T-cell (primary cell): Measurements from ENCODE around the gene LPAR5. TPM values are rescaled to one million over a fixed set of nuclear protein-coding genes. Genes with fewer than 3 reads are reported as not detected.

Experiments
- ATAC-seq, 4 experiments: fragments of 200-7000 bp in 3 of 4; fragments of 150-1000 bp in 1 of 4; cut with Tn5 transposase; replicated peaks in 1 of 4; 1 replicate in 3 of 4; 2 replicates in 1 of 4; pipeline ENCODE4 v1.10.0; 2021; ENCODE audit warnings: moderate library complexity in 3 of 4, mild to moderate bottlenecking in 2 of 4, moderate number of reproducible peaks in 1 of 4
- CTCF ChIA-PET, 2 donors: fragments of 300-600 bp; sonication (Branson Sonifier 250); formaldehyde crosslinking; loops; one replicate each; lab custom pipeline; 2022; ENCODE audit warnings: antibody characterized with exemption in 2 of 2; lab: Charles Lee
- POLR2A ChIA-PET, 2 donors: fragments of 300-600 bp; sonication (Branson Sonifier 250); formaldehyde crosslinking; loops; one replicate each; lab custom pipeline; 2022; ENCODE audit warnings: antibody characterized with exemption in 2 of 2; lab: Charles Lee
- DNase-seq, 35 experiments: peaks; one replicate each; pipeline versions ENCODE4 v3.0.0 to v3.0.0-alpha.2; 2013 to 2023
- H3K27ac ChIP-seq: one replicate; pipeline ENCODE4 v1.5.1; 2013; ENCODE audit warnings: low read length
- H3K27me3 ChIP-seq, 2 experiments: replicated peaks in 1 of 2; 1 replicate in 1 of 2; 2 replicates in 1 of 2; pipeline versions ENCODE4 v1.6.1 to v1.7.0; 2013; ENCODE audit warnings: low read length in 1 of 2, mixed read lengths in 1 of 2; ENCODE audit not compliant: control insufficient read depth in 2 of 2, insufficient read depth in 2 of 2; ENCODE audit errors: extremely low read depth in 1 of 2
- H3K36me3 ChIP-seq, 2 donors: 1 replicate in 1 of 2; 2 replicates in 1 of 2; pipeline versions ENCODE4 v1.6.1 to v1.7.0; 2013; ENCODE audit warnings: low read length in 1 of 2; ENCODE audit not compliant: control insufficient read depth in 2 of 2, insufficient read depth in 1 of 2; ENCODE audit errors: extremely low read depth in 1 of 2
- H3K4me1 ChIP-seq, 2 experiments: 1 replicate in 1 of 2; 2 replicates in 1 of 2; pipeline versions ENCODE4 v1.6.1 to v1.7.0; 2013; ENCODE audit warnings: low read length in 2 of 2, mixed read lengths in 1 of 2; ENCODE audit not compliant: insufficient read depth in 2 of 2, control insufficient read depth in 1 of 2; ENCODE audit errors: extremely low read depth in 1 of 2
- H3K4me3 ChIP-seq, 2 donors: 1 replicate in 1 of 2; 2 replicates in 1 of 2; pipeline versions ENCODE4 v1.5.1 to v1.7.0; 2013; ENCODE audit warnings: mild to moderate bottlenecking in 2 of 2, low read length in 1 of 2, moderate library complexity in 1 of 2; ENCODE audit not compliant: control insufficient read depth in 1 of 2; ENCODE audit errors: extremely low read depth in 1 of 2
- H3K9me3 ChIP-seq: 2 replicates; pipeline ENCODE4 v1.7.0; 2013
- H3K27ac Mint-ChIP-seq, 2 donors: one replicate each; pipeline ENCODE4 v1.8.0; 2020 to 2021; ENCODE audit warnings: mild to moderate bottlenecking in 2 of 2, mixed read lengths in 2 of 2
- H3K27me3 Mint-ChIP-seq, 2 donors: one replicate each; pipeline ENCODE4 v1.8.0; 2021 to 2022; ENCODE audit warnings: mixed read lengths in 2 of 2
- H3K36me3 Mint-ChIP-seq: one replicate; pipeline ENCODE4 v1.8.0; 2021; ENCODE audit warnings: mixed read lengths
- H3K4me1 Mint-ChIP-seq, 3 donors: one replicate each; pipeline ENCODE4 v1.8.0; 2020 to 2022; ENCODE audit warnings: mixed read lengths in 3 of 3, mild to moderate bottlenecking in 1 of 3
- H3K4me3 Mint-ChIP-seq, 3 donors: one replicate each; pipeline ENCODE4 v1.8.0; 2020 to 2022; ENCODE audit warnings: mild to moderate bottlenecking in 3 of 3, mixed read lengths in 3 of 3, moderate library complexity in 3 of 3
- H3K9me3 Mint-ChIP-seq, 3 donors: one replicate each; pipeline ENCODE4 v1.8.0; 2020 to 2022; ENCODE audit warnings: mixed read lengths in 3 of 3
- WGBS: methylation state at CpG from one replicate; pipeline ENCODE4 v1.1.5; 2013; ENCODE audit warnings: missing lambda C conversion rate; ENCODE audit not compliant: insufficient coverage; 5-methylcytosine and 5-hydroxymethylcytosine counted together
- total RNA-seq, 35 experiments: library from RNA in 6 of 35; stranded (reverse) in 6 of 35; fragments of 120-200 nt in 1 of 35; gene quantifications; one replicate each; pipeline versions ENCODE4 v1.2.1 to v1.2.4 and lab custom pipeline; 2013 to 2026

The LPAR5 gene
- total RNA-seq, 5 donors from 2014 or later (not counting 1 experiment from before 2014, with no cell fraction given), result 5.8 to 16.0 (median 14.9) TPM

GRCh38 chr12:6569312-6569711, 66.4 kb downstream of the LPAR5 start:
- no peaks in the 10 kb centered on the region for H3K27me3 Mint-ChIP-seq
- H3K4me3 Mint-ChIP-seq, result peak overlapping the region; percentile 97 to 100 (median 100)
- peak overlapping the region; percentile 63 to 81 for H3K27ac Mint-ChIP-seq
- Histone ChIP-seq H3K4me1 (peaks cover 7 to 29% of the 10 kb centered on the region in 2 experiments), H3K36me3 (peaks cover 10 to 61% of the 10 kb centered on the region in 2 donors), H3K4me3 (no peak overlapping the region), H3K27ac (no peak overlapping the region), H3K27me3 (no peaks in the 10 kb centered on the region), H3K9me3 (no peaks in the 10 kb centered on the region)
- H3K36me3 Mint-ChIP-seq, result peaks cover 41% of the 10 kb centered on the region
- ATAC-seq, result no peak
- ChIA-PET CTCF (interaction anchor here in 1 of 2 donors (0.7 kb wide), 1 partner anchor 122 kb away, joined by 3 read pairs; no protein-coding TSS in a partner anchor), POLR2A (no interaction called here)
- DNase-seq, result no peak
- H3K9me3 Mint-ChIP-seq, result no peaks in the 10 kb centered on the region
- H3K4me1 Mint-ChIP-seq, result peaks cover 45 to 51% (median 47%) of the 10 kb centered on the region in 3 donors
- WGBS, result 70% methylated on average over 2 of the region's 12 CpGs

Other genes with a start within 250 kb of the LPAR5 start
- 100 to 1,000 TPM in 4 of 5 donors, 10 to 100 TPM in 1; 94.0 to 140 (median 138) TPM for gene CD27, start 191.0 kb downstream of the LPAR5 start, total RNA-seq
- 10 to 100 TPM; 22.6 to 77.0 (median 60.3) TPM for gene TAPBPL, start 183.9 kb downstream of the LPAR5 start, total RNA-seq
- gene VAMP1, start 165.3 kb downstream of the LPAR5 start, total RNA-seq, result 10 to 100 TPM; 64.6 to 92.2 (median 75.8) TPM
- 10 to 100 TPM; 34.3 to 86.6 (median 80.3) TPM for gene MRPL51, start 142.7 kb downstream of the LPAR5 start, total RNA-seq
- 10 to 100 TPM; 32.8 to 43.8 (median 40.7) TPM for gene NCAPD2, start 141.9 kb downstream of the LPAR5 start, total RNA-seq
- gene GAPDH, start 101.4 kb downstream of the LPAR5 start, total RNA-seq, result 100 to 1,000 TPM; 500 to 643 (median 605) TPM
- gene IFFO1, start 79.9 kb downstream of the LPAR5 start, total RNA-seq, result 10 to 100 TPM; 30.4 to 59.8 (median 59.7) TPM
- 100 to 1,000 TPM in 1 of 5 donors, 10 to 100 TPM in 4; 69.6 to 107 (median 93.1) TPM for gene NOP2, start 67.7 kb downstream of the LPAR5 start, total RNA-seq
- 100 to 1,000 TPM; 236 to 392 (median 258) TPM for gene CHD4, start 28.6 kb downstream of the LPAR5 start, total RNA-seq
- gene ACRBP, start 11.5 kb upstream of the LPAR5 start, total RNA-seq, result 10 to 100 TPM in 1 of 5 donors, 1 to 10 TPM in 4; 2.4 to 11.1 (median 6.5) TPM
- 10 to 100 TPM; 34.0 to 71.3 (median 64.5) TPM for gene ING4, start 27.2 kb upstream of the LPAR5 start, total RNA-seq
- 10 to 100 TPM; 68.6 to 82.9 (median 79.4) TPM for gene ZNF384, start 53.4 kb upstream of the LPAR5 start, total RNA-seq
- 1 to 10 TPM in 3 of 5 donors, under 1 TPM in 1, not detected in 1; 0.88 to 2.5 (median 2.4) TPM for gene PIANP, start 64.9 kb upstream of the LPAR5 start, total RNA-seq
- 10 to 100 TPM; 18.5 to 33.1 (median 31.8) TPM for gene COPS7A, start 88.1 kb upstream of the LPAR5 start, total RNA-seq
- gene MLF2, start 117.2 kb upstream of the LPAR5 start, total RNA-seq, result 100 to 1,000 TPM in 1 of 5 donors, 10 to 100 TPM in 4; 83.3 to 125 (median 88.4) TPM
- gene PTMS, start 130.4 kb upstream of the LPAR5 start, total RNA-seq, result 10 to 100 TPM in 3 of 5 donors, 1 to 10 TPM in 2; 6.5 to 15.9 (median 10.6) TPM
- gene LAG3, start 136.6 kb upstream of the LPAR5 start, total RNA-seq, result 10 to 100 TPM in 1 of 5 donors, 1 to 10 TPM in 4; 3.7 to 10.6 (median 7.3) TPM
- 100 to 1,000 TPM; 126 to 205 (median 154) TPM for gene CD4, start 153.6 kb upstream of the LPAR5 start, total RNA-seq
- gene GPR162, start 185.9 kb upstream of the LPAR5 start, total RNA-seq, result under 1 TPM in 2 of 5 donors, not detected in 3; 0.13 to 0.46 TPM
- 1 to 10 TPM; 4.7 to 9.8 (median 8.0) TPM for gene P3H3, start 192.4 kb upstream of the LPAR5 start, total RNA-seq
- gene GNB3, start 205.0 kb upstream of the LPAR5 start, total RNA-seq, result 1 to 10 TPM in 4 of 5 donors, under 1 TPM in 1; 0.85 to 4.3 (median 3.4) TPM
- gene CDCA3, start 215.3 kb upstream of the LPAR5 start, total RNA-seq, result 1 to 10 TPM; 1.1 to 2.7 (median 2.0) TPM
- 10 to 100 TPM; 64.2 to 95.8 (median 85.8) TPM for gene USP5, start 216.2 kb upstream of the LPAR5 start, total RNA-seq
- gene TPI1, start 231.6 kb upstream of the LPAR5 start, total RNA-seq, result 100 to 1,000 TPM; 132 to 208 (median 189) TPM
- 10 to 100 TPM in 3 of 5 donors, 1 to 10 TPM in 2; 6.2 to 25.9 (median 21.8) TPM for gene SPSB2, start 237.3 kb upstream of the LPAR5 start, total RNA-seq